ENCODE measurements around the gene GNAZ. TPM values are rescaled to one million over a fixed set of nuclear protein-coding genes. Genes with fewer than 3 reads are reported as not detected.

The GNAZ gene
- polyA plus RNA-seq, 1 donor from 2014 or later: 52.0 TPM

DNA sequence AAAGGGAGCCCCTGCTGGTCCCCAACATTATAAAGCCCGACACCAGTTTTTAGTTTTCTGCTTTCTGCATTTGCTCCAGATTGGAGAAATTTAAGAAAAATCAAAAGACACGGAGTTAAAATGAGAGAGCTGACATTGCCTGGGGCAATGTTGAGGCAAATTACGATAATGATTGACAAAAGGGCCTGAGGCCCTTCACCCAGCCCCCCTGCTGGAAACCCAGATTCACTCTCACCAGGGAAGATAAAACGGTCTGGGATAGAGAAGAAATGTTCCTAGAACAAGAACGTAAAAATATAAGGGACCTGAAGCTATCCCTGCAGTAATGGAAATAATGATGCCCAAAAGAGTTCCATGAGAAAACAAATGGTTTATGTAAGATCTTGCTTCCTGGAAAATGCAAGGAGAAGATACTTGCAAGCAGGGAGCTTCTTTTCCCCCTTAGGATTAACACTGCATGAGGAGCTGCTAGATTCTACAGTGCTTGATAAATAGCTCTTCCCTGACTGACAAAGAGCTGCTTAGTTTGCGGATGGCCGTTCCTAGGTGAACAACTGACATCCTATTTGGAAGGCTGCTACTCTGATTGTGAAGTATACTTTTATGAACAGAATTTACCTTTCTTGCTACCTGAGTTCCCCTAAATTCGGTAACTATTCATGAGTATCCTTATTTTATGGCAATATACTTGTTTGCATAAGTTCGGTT, 40.6 kb upstream of the GNAZ start:
- no peaks in the 10 kb centered on the region for H3F3A ChIP-seq (ENCODE audit: insufficient read depth, low read length, poor library complexity, severe bottlenecking)
- no peak overlapping the region for H3K27ac ChIP-seq (ENCODE audit: low read length)
- TF ChIP-seq MXI1 (conservative IDR thresholded peaks at IDR 0.05; ENCODE audit: poor library complexity, severe bottlenecking) (no peak), EP300 (conservative IDR thresholded peaks at IDR 0.05; ENCODE audit: poor library complexity, severe bottlenecking) (no peak), RAD21 (conservative IDR thresholded peaks at IDR 0.05) (no peak)
- TF ChIP-seq, protein P1, sequence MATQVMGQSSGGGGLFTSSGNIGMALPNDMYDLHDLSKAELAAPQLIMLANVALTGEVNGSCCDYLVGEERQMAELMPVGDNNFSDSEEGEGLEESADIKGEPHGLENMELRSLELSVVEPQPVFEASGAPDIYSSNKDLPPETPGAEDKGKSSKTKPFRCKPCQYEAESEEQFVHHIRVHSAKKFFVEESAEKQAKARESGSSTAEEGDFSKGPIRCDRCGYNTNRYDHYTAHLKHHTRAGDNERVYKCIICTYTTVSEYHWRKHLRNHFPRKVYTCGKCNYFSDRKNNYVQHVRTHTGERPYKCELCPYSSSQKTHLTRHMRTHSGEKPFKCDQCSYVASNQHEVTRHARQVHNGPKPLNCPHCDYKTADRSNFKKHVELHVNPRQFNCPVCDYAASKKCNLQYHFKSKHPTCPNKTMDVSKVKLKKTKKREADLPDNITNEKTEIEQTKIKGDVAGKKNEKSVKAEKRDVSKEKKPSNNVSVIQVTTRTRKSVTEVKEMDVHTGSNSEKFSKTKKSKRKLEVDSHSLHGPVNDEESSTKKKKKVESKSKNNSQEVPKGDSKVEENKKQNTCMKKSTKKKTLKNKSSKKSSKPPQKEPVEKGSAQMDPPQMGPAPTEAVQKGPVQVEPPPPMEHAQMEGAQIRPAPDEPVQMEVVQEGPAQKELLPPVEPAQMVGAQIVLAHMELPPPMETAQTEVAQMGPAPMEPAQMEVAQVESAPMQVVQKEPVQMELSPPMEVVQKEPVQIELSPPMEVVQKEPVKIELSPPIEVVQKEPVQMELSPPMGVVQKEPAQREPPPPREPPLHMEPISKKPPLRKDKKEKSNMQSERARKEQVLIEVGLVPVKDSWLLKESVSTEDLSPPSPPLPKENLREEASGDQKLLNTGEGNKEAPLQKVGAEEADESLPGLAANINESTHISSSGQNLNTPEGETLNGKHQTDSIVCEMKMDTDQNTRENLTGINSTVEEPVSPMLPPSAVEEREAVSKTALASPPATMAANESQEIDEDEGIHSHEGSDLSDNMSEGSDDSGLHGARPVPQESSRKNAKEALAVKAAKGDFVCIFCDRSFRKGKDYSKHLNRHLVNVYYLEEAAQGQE (IDR thresholded peaks at IDR 0.05; ENCODE audit: borderline replicate concordance): no peak
- no peaks in the 10 kb centered on the region for H3K79me2 ChIP-seq (replicated peaks; ENCODE audit: insufficient read depth, low read length)
- H4K20me1 ChIP-seq (ENCODE audit: insufficient read depth): no peaks in the 10 kb centered on the region
- no peak overlapping the region for H3K4me2 ChIP-seq (ENCODE audit: low read length)
- H3K27me3 ChIP-seq (ENCODE audit: insufficient read depth, low read depth, low read length): no peaks in the 10 kb centered on the region
- no peaks in the 10 kb centered on the region for H3K9me3 ChIP-seq (ENCODE audit: low read length)
- H2AFZ ChIP-seq (ENCODE audit: low read depth, low read length): no peak overlapping the region
- H3K4me3 ChIP-seq (ENCODE audit: low read length): no peak overlapping the region
- no peak overlapping the region for H3K9ac ChIP-seq (ENCODE audit: low read length)
- no peaks in the 10 kb centered on the region for H3K36me3 ChIP-seq (ENCODE audit: insufficient read depth, low read length)
- H3K9me2 ChIP-seq (ENCODE audit: insufficient read depth, low read length): no peaks in the 10 kb centered on the region

DNA sequence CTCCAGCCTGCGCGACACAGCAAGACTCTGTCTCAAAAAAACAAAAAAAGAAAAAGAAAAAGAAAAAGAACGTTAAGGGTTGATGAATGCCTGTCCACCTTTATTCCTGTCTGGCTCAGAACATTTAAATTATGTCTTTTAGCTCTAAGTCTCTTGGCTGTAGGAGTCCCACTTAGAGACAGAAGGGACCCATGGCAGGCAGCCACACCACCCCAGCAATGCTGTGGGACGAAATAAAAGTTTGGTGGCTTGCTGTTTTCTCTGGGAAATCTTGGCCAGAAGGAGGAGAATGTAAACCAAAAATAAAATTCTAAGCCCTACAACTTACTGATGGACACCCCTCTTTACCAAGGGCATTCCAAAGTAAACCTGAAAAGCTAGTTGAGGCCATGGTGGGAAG, 38.9 kb upstream of the GNAZ start:
- Histone ChIP-seq H3F3A (ENCODE audit: insufficient read depth, low read length, poor library complexity, severe bottlenecking) (no peaks in the 10 kb centered on the region), H3K9me3 (ENCODE audit: low read length) (no peaks in the 10 kb centered on the region), H3K27ac (ENCODE audit: low read length) (no peak overlapping the region), H3K79me2 (replicated peaks; ENCODE audit: insufficient read depth, low read length) (no peaks in the 10 kb centered on the region), H3K4me2 (ENCODE audit: low read length) (no peak overlapping the region), H3K9ac (ENCODE audit: low read length) (no peak overlapping the region), H3K27me3 (ENCODE audit: insufficient read depth, low read depth, low read length) (no peaks in the 10 kb centered on the region), H2AFZ (ENCODE audit: low read depth, low read length) (no peak overlapping the region), H3K9me2 (ENCODE audit: insufficient read depth, low read length) (no peaks in the 10 kb centered on the region), H3K4me3 (ENCODE audit: low read length) (no peak overlapping the region), H4K20me1 (ENCODE audit: insufficient read depth) (no peaks in the 10 kb centered on the region), H3K36me3 (ENCODE audit: insufficient read depth, low read length) (no peaks in the 10 kb centered on the region)
- TF ChIP-seq MXI1 (conservative IDR thresholded peaks at IDR 0.05; ENCODE audit: poor library complexity, severe bottlenecking) (no peak), SMC3 (conservative IDR thresholded peaks at IDR 0.05; ENCODE audit: poor library complexity) (no peak), RAD21 (conservative IDR thresholded peaks at IDR 0.05) (no peak), EZH2 (IDR thresholded peaks at IDR 0.05; ENCODE audit: borderline replicate concordance, insufficient read depth, low read length, poor library complexity, severe bottlenecking) (no peak), EP300 (conservative IDR thresholded peaks at IDR 0.05; ENCODE audit: poor library complexity, severe bottlenecking) (no peak), POLR2AphosphoS5 (IDR thresholded peaks at IDR 0.05) (no peak), TAF1 (IDR thresholded peaks at IDR 0.05; ENCODE audit: low read depth) (no peak)
- TF ChIP-seq, protein P1 (IDR thresholded peaks at IDR 0.05; ENCODE audit: borderline replicate concordance): no peak
- TF ChIP-seq, protein P2, sequence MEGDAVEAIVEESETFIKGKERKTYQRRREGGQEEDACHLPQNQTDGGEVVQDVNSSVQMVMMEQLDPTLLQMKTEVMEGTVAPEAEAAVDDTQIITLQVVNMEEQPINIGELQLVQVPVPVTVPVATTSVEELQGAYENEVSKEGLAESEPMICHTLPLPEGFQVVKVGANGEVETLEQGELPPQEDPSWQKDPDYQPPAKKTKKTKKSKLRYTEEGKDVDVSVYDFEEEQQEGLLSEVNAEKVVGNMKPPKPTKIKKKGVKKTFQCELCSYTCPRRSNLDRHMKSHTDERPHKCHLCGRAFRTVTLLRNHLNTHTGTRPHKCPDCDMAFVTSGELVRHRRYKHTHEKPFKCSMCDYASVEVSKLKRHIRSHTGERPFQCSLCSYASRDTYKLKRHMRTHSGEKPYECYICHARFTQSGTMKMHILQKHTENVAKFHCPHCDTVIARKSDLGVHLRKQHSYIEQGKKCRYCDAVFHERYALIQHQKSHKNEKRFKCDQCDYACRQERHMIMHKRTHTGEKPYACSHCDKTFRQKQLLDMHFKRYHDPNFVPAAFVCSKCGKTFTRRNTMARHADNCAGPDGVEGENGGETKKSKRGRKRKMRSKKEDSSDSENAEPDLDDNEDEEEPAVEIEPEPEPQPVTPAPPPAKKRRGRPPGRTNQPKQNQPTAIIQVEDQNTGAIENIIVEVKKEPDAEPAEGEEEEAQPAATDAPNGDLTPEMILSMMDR (IDR thresholded peaks at IDR 0.05; ENCODE audit: poor library complexity, severe bottlenecking): no peak
